ENCODE data around the gene PRDX2.

Gene PRDX2

GRCh38 chr19:12843999-12844732 is 42.6 kb upstream of the PRDX2 start:
- Histone ChIP-seq H3K27me3 (ENCODE audit: control insufficient read depth in 1 of 2, insufficient read depth in 1 of 2, low read length in 2 of 2) (peaks cover 53 to 59% of the 10 kb centered on the region in 2 experiments), H3K9me3 (ENCODE audit: control insufficient read depth, low read length) (no peaks in the 10 kb centered on the region), H3K36me3 (ENCODE audit: control insufficient read depth in 1 of 2, insufficient read depth in 2 of 2, low read depth in 1 of 2, low read length in 2 of 2) (no peaks in the 10 kb centered on the region), H3K27ac (ENCODE audit: low read length, poor library complexity, severe bottlenecking) (no peak overlapping the region), H3K4me1 (ENCODE audit: control insufficient read depth, insufficient read depth, low read depth, low read length) (peaks cover 13% of the 10 kb centered on the region), H2BK120ac (ENCODE audit: low read depth, low read length) (no peak overlapping the region), H3K4me2 (ENCODE audit: low read length, poor library complexity, severe bottlenecking) (no peak overlapping the region), H3K18ac (ENCODE audit: low read depth in 1 of 2, low read length in 2 of 2) (no peak overlapping the region), H2AK5ac (ENCODE audit: low read length, severe bottlenecking) (no peak overlapping the region), H3K4ac (ENCODE audit: low read depth in 1 of 2, low read length in 2 of 2) (no peak overlapping the region), H3K14ac (ENCODE audit: low read length in 2 of 2) (no peak overlapping the region), H2AFZ (ENCODE audit: low read depth, low read length) (no peak overlapping the region), H4K91ac (ENCODE audit: low read length) (no peak overlapping the region), H4K8ac (ENCODE audit: low read length) (no peak overlapping the region), H2BK15ac (ENCODE audit: low read depth, poor library complexity, severe bottlenecking) (no peak overlapping the region), H2BK5ac (ENCODE audit: low read depth, low read length, poor library complexity, severe bottlenecking) (no peak overlapping the region), H3K23ac (ENCODE audit: low read length in 2 of 2) (no peak overlapping the region), H3K79me1 (replicated peaks; ENCODE audit: low read length, poor library complexity, severe bottlenecking) (no peaks in the 10 kb centered on the region), H3K4me3 (ENCODE audit: insufficient read depth in 1 of 2, low read depth in 1 of 2, low read length in 2 of 2) (no peak overlapping the region), H3K9ac (ENCODE audit: low read length) (no peak overlapping the region), H2BK12ac (ENCODE audit: low read length in 2 of 2) (no peak overlapping the region)
- DNase-seq, result no peak
- WGBS, result 87% methylated on average over 3 of the region's 3 CpGs

GRCh38 chr19:12843328-12843727 is 41.7 kb upstream of the PRDX2 start:
- H2BK15ac ChIP-seq (ENCODE audit: low read depth, poor library complexity, severe bottlenecking), result no peak overlapping the region
- H4K8ac ChIP-seq (ENCODE audit: low read length), result no peak overlapping the region
- no peak overlapping the region for H3K27ac ChIP-seq (ENCODE audit: low read length, poor library complexity, severe bottlenecking)
- no peak overlapping the region for H2AFZ ChIP-seq (ENCODE audit: low read depth, low read length)
- H3K79me1 ChIP-seq (replicated peaks; ENCODE audit: low read length, poor library complexity, severe bottlenecking), result no peaks in the 10 kb centered on the region
- no peak for DNase-seq
- no peak overlapping the region for H4K91ac ChIP-seq (ENCODE audit: low read length)
- H3K4me1 ChIP-seq (ENCODE audit: control insufficient read depth, insufficient read depth, low read depth, low read length), result peaks cover 18% of the 10 kb centered on the region
- no peak overlapping the region for H3K23ac ChIP-seq (ENCODE audit: low read length in 2 of 2)
- no peak overlapping the region for H3K9ac ChIP-seq (ENCODE audit: low read length)
- no peak overlapping the region for H2BK120ac ChIP-seq (ENCODE audit: low read depth, low read length)
- H3K27me3 ChIP-seq (ENCODE audit: control insufficient read depth in 1 of 2, insufficient read depth in 1 of 2, low read length in 2 of 2), result peaks cover 62 to 63% of the 10 kb centered on the region in 2 experiments
- no peak overlapping the region for H3K14ac ChIP-seq (ENCODE audit: low read length in 2 of 2)
- WGBS, result 95% methylated on average over 11 of the region's 11 CpGs
- H2BK5ac ChIP-seq (ENCODE audit: low read depth, low read length, poor library complexity, severe bottlenecking), result no peak overlapping the region
- no peak overlapping the region for H3K4me3 ChIP-seq (ENCODE audit: insufficient read depth in 1 of 2, low read depth in 1 of 2, low read length in 2 of 2)
- no peaks in the 10 kb centered on the region for H3K36me3 ChIP-seq (ENCODE audit: control insufficient read depth in 1 of 2, insufficient read depth in 2 of 2, low read depth in 1 of 2, low read length in 2 of 2)
- H2BK12ac ChIP-seq (ENCODE audit: low read length in 2 of 2), result no peak overlapping the region
- no peak overlapping the region for H3K4ac ChIP-seq (ENCODE audit: low read depth in 1 of 2, low read length in 2 of 2)
- H3K4me2 ChIP-seq (ENCODE audit: low read length, poor library complexity, severe bottlenecking), result no peak overlapping the region
- H3K9me3 ChIP-seq (ENCODE audit: control insufficient read depth, low read length), result no peaks in the 10 kb centered on the region
- no peak overlapping the region for H3K18ac ChIP-seq (ENCODE audit: low read depth in 1 of 2, low read length in 2 of 2)
- no peak overlapping the region for H2AK5ac ChIP-seq (ENCODE audit: low read length, severe bottlenecking)

DNA sequence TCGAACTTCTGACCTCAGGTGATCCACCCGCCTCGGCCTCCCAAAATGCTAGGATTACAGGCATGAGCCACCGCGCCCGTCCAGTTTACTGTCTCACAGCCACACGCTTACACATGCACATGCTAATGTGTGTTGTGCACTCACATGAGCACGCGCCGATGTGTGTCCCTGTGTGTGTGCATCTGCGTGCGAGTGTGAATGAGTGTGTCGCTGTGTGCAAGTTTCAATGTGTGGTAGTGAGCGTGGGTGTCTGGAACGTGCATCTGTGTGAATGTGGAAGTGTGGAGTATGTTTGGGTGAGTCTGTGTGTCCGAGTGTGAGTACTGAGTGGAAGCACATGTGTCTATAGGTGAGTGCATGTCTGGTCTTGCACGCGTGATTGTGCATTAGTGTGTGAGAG is 40.9 kb upstream of the PRDX2 start:
- WGBS, result 94% methylated on average over 18 of the region's 18 CpGs
- no peak for DNase-seq
- H2BK5ac ChIP-seq (ENCODE audit: low read depth, low read length, poor library complexity, severe bottlenecking), result no peak overlapping the region

DNA sequence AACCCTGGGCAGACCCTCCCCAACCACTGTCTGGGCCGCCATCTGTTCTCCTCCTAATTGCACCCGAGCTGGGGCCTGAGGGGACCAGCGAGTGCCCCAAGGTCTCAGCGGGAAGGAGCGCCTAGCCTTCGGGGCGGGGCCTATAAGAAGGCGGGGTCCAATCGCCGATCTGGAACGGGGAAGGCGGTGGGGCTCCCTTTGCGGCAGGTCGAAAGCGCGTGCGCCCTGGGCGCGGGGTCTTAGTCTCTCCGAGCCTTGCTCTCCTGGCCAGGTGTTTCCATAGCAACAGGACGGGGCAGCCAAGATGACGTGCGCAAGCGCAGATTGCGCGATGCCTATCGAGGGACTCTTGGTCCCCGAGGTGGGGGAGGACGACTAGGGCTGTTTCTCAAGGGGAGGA is 39.5 kb upstream of the PRDX2 start:
- peaks cover 75 to 79% of the 10 kb centered on the region in 2 experiments for H3K27me3 ChIP-seq (ENCODE audit: control insufficient read depth in 1 of 2, insufficient read depth in 1 of 2, low read length in 2 of 2)
- WGBS, result 2% methylated on average over 29 of the region's 29 CpGs
- H3K9me3 ChIP-seq (ENCODE audit: control insufficient read depth, low read length), result no peaks in the 10 kb centered on the region
- H3K4me2 ChIP-seq (ENCODE audit: low read length, poor library complexity, severe bottlenecking), result peak overlapping the region; percentile 14
- no peak overlapping the region for H2BK120ac ChIP-seq (ENCODE audit: low read depth, low read length)
- H3K4me3 ChIP-seq (ENCODE audit: insufficient read depth in 1 of 2, low read depth in 1 of 2, low read length in 2 of 2), result peak overlapping the region in 1 of 2 experiments; percentile 57
- no peak overlapping the region for H3K4ac ChIP-seq (ENCODE audit: low read depth in 1 of 2, low read length in 2 of 2)
- H4K91ac ChIP-seq (ENCODE audit: low read length), result no peak overlapping the region
- H3K18ac ChIP-seq (ENCODE audit: low read depth in 1 of 2, low read length in 2 of 2), result no peak overlapping the region
- H3K27ac ChIP-seq (ENCODE audit: low read length, poor library complexity, severe bottlenecking), result no peak overlapping the region
- peak; percentile 38 for DNase-seq
- no peak overlapping the region for H4K8ac ChIP-seq (ENCODE audit: low read length)
- H3K23ac ChIP-seq (ENCODE audit: low read length in 2 of 2), result no peak overlapping the region
- no peak overlapping the region for H2BK12ac ChIP-seq (ENCODE audit: low read length in 2 of 2)
- H2BK15ac ChIP-seq (ENCODE audit: low read depth, poor library complexity, severe bottlenecking), result no peak overlapping the region
- H3K4me1 ChIP-seq (ENCODE audit: control insufficient read depth, insufficient read depth, low read depth, low read length), result peaks cover 14% of the 10 kb centered on the region
- no peak overlapping the region for H3K9ac ChIP-seq (ENCODE audit: low read length)
- no peak overlapping the region for H3K14ac ChIP-seq (ENCODE audit: low read length in 2 of 2)
- H2AFZ ChIP-seq (ENCODE audit: low read depth, low read length), result no peak overlapping the region
- no peaks in the 10 kb centered on the region for H3K79me1 ChIP-seq (replicated peaks; ENCODE audit: low read length, poor library complexity, severe bottlenecking)
- H2BK5ac ChIP-seq (ENCODE audit: low read depth, low read length, poor library complexity, severe bottlenecking), result no peak overlapping the region
- H2AK5ac ChIP-seq (ENCODE audit: low read length, severe bottlenecking), result no peak overlapping the region
- H3K36me3 ChIP-seq (ENCODE audit: control insufficient read depth in 1 of 2, insufficient read depth in 2 of 2, low read depth in 1 of 2, low read length in 2 of 2), result no peaks in the 10 kb centered on the region

More for the DNA sequence above, 40.9 kb upstream of the PRDX2 start:
- no peak overlapping the region for H3K14ac ChIP-seq (ENCODE audit: low read length in 2 of 2)
- no peak overlapping the region for H2AFZ ChIP-seq (ENCODE audit: low read depth, low read length)
- H3K4me3 ChIP-seq (ENCODE audit: insufficient read depth in 1 of 2, low read depth in 1 of 2, low read length in 2 of 2), result no peak overlapping the region
- no peak overlapping the region for H3K23ac ChIP-seq (ENCODE audit: low read length in 2 of 2)
- H3K4me2 ChIP-seq (ENCODE audit: low read length, poor library complexity, severe bottlenecking), result no peak overlapping the region
- H3K4ac ChIP-seq (ENCODE audit: low read depth in 1 of 2, low read length in 2 of 2), result no peak overlapping the region
- H2BK120ac ChIP-seq (ENCODE audit: low read depth, low read length), result no peak overlapping the region
- H2BK15ac ChIP-seq (ENCODE audit: low read depth, poor library complexity, severe bottlenecking), result no peak overlapping the region
- H3K27me3 ChIP-seq (ENCODE audit: control insufficient read depth in 1 of 2, insufficient read depth in 1 of 2, low read length in 2 of 2), result peaks cover 68 to 70% of the 10 kb centered on the region in 2 experiments
- H3K18ac ChIP-seq (ENCODE audit: low read depth in 1 of 2, low read length in 2 of 2), result no peak overlapping the region
- no peaks in the 10 kb centered on the region for H3K36me3 ChIP-seq (ENCODE audit: control insufficient read depth in 1 of 2, insufficient read depth in 2 of 2, low read depth in 1 of 2, low read length in 2 of 2)
- H3K9ac ChIP-seq (ENCODE audit: low read length), result no peak overlapping the region
- no peak overlapping the region for H2AK5ac ChIP-seq (ENCODE audit: low read length, severe bottlenecking)
- H3K27ac ChIP-seq (ENCODE audit: low read length, poor library complexity, severe bottlenecking), result no peak overlapping the region
- no peak overlapping the region for H4K91ac ChIP-seq (ENCODE audit: low read length)
- H4K8ac ChIP-seq (ENCODE audit: low read length), result no peak overlapping the region
- no peaks in the 10 kb centered on the region for H3K79me1 ChIP-seq (replicated peaks; ENCODE audit: low read length, poor library complexity, severe bottlenecking)
- H3K9me3 ChIP-seq (ENCODE audit: control insufficient read depth, low read length), result no peaks in the 10 kb centered on the region
- H2BK12ac ChIP-seq (ENCODE audit: low read length in 2 of 2), result no peak overlapping the region
- H3K4me1 ChIP-seq (ENCODE audit: control insufficient read depth, insufficient read depth, low read depth, low read length), result peaks cover 19% of the 10 kb centered on the region

Measured in mesenchymal stem cell (in vitro differentiated cells and primary cell).